GM18873 (cell line): ENCODE results near the gene GOSR1.
"Not testable (repeated sequence)": the region's sequence is repeated elsewhere in the genome, so short reads cannot be mapped to it uniquely, and the experiment has no call there.

Experiments
- ATAC-seq: cut with Tn5 transposase; IDR thresholded peaks from one replicate; pipeline ENCODE4 v1.9.1; 2021; ENCODE audit warnings: mild to moderate bottlenecking, moderate library complexity, moderate number of reproducible peaks; ENCODE audit not compliant: unreplicated experiment, low FRiP score

The GOSR1 gene

GRCh38 chr17:30541802-30542201 lies 64.6 kb downstream of the GOSR1 start:
- ATAC-seq, result no peak

- no peak for ATAC-seq
These were observed 66.2 kb downstream of the GOSR1 start for GRCh38 chr17:30543456-30543855.

- no peak for ATAC-seq
These were observed 67.8 kb downstream of the GOSR1 start for GRCh38 chr17:30545024-30545423.

- no peak for ATAC-seq
These were observed 70.8 kb downstream of the GOSR1 start for GRCh38 chr17:30547778-30548573.

GRCh38 chr17:30549181-30549580 lies 72.0 kb downstream of the GOSR1 start:
- ATAC-seq, result not testable (repeated sequence)

- ATAC-seq, result no peak
These were observed 72.8 kb downstream of the GOSR1 start for GRCh38 chr17:30549864-30550511.

GRCh38 chr17:30550512-30551273 lies 73.5 kb downstream of the GOSR1 start:
- peak; percentile 55 for ATAC-seq

- not testable (repeated sequence) for ATAC-seq
These were observed 74.2 kb downstream of the GOSR1 start for GRCh38 chr17:30551274-30551995.

- no peak for ATAC-seq
These were observed 74.8 kb downstream of the GOSR1 start for GRCh38 chr17:30551996-30552339.

- ATAC-seq, result no peak
These were observed 75.9 kb downstream of the GOSR1 start for GRCh38 chr17:30552994-30553566.

GRCh38 chr17:30553823-30554440 lies 76.7 kb downstream of the GOSR1 start:
- ATAC-seq, result not testable (repeated sequence)

GRCh38 chr17:30554839-30555751 lies 77.9 kb downstream of the GOSR1 start:
- no peak for ATAC-seq

GRCh38 chr17:30555942-30556341 lies 78.7 kb downstream of the GOSR1 start:
- ATAC-seq, result no peak

- ATAC-seq, result no peak
These were observed 79.4 kb downstream of the GOSR1 start for GRCh38 chr17:30556374-30557332.

- no peak for ATAC-seq
These were observed 80.9 kb downstream of the GOSR1 start for GRCh38 chr17:30557916-30558685.

- ATAC-seq, result no peak
These were observed 81.7 kb downstream of the GOSR1 start for GRCh38 chr17:30558686-30559545.
